Fibroblast of upper back skin (primary cell): Measurements from ENCODE around the gene CDKAL1.
A peak's percentile ranks its signal among the peaks of the same experiment; 100 is the strongest.
"Not testable (repeated sequence)": the region's sequence is repeated elsewhere in the genome, so short reads cannot be mapped to it uniquely, and the experiment has no call there.

Experiments
- DNase-seq: peaks from one replicate; pipeline ENCODE4 v3.0.0-alpha.2; 2013

CDKAL1 gene

GRCh38 chr6:21045135-21045700 lies 511.0 kb downstream of the CDKAL1 start:
- peak; percentile 13 for DNase-seq

- DNase-seq = peak; percentile 11
Observed at GRCh38 chr6:21046276-21046675, 512.0 kb downstream of the CDKAL1 start.

- DNase-seq = no peak
Observed at GRCh38 chr6:21048047-21048446, 513.8 kb downstream of the CDKAL1 start.

- no peak for DNase-seq
Observed at GRCh38 chr6:21049148-21049547, 514.9 kb downstream of the CDKAL1 start.

DNA sequence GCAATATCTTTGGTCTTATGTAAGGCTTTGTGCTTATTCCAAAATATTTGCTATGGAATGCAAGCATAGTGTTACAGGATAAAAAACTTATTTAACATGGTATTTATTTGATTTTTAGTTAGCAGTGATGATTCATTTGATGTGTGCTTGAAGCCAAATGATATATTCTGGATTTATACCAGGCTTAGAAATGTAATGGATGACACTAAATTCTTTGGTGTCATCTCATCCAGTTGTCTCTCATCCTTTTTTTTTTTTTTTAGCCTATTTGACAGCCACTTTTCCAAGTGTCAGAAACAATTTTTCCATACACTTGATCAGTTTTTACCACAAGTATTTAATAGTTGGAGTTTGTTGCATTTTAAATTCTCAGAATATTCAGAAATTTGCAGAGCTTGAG lies 515.3 kb downstream of the CDKAL1 start:
- peak; percentile 60 for DNase-seq

GRCh38 chr6:21050935-21051334 lies 516.7 kb downstream of the CDKAL1 start:
- DNase-seq = no peak

DNA sequence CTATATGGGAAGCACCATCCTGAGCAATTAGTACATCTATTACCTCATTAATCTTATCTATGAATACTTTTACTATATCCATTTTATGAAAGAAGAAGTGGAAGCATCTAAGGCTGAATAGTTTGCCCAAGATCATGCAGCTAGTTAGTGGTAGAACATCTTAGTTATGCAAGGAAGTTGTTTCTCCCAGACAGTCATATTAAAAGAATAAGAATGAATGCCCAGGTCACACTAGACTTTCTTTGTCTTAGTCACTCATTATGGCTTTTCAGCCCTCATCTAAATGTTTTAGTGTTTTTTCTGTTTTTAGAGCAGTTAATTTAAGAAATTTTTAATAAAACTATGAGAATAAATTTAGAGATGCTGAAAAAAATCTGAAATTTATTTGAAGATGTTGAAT lies 517.5 kb downstream of the CDKAL1 start:
- DNase-seq = no peak

- DNase-seq = no peak
Observed at GRCh38 chr6:21053612-21054011, 519.4 kb downstream of the CDKAL1 start.

DNA sequence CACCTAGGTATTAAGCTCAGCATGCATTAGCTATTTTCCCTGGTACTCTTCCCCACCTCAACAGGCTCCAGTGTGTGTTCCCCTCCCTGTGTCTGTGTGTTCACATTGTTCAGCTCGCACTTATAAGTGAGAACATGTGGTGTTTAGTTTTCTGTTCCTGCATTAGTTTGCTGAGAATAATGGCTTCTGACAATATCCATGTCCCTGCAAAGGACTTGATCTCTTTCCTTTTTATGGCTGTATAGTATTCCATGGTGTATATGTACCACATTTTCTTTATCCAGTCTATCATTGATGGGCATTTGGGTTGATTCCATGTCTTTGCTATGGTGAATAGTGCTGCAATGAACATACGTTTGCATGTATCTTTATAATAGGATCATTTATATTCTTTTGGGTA lies 521.2 kb downstream of the CDKAL1 start:
- DNase-seq = not testable (repeated sequence)

- DNase-seq = no peak
Observed at GRCh38 chr6:21061892-21062291, 527.6 kb downstream of the CDKAL1 start.

- DNase-seq = peak; percentile 61
Observed at GRCh38 chr6:21064756-21065340, 530.6 kb downstream of the CDKAL1 start.

- DNase-seq = no peak
Observed at GRCh38 chr6:21067521-21067920, 533.3 kb downstream of the CDKAL1 start.

GRCh38 chr6:21070620-21071019 lies 536.4 kb downstream of the CDKAL1 start:
- no peak for DNase-seq

DNA sequence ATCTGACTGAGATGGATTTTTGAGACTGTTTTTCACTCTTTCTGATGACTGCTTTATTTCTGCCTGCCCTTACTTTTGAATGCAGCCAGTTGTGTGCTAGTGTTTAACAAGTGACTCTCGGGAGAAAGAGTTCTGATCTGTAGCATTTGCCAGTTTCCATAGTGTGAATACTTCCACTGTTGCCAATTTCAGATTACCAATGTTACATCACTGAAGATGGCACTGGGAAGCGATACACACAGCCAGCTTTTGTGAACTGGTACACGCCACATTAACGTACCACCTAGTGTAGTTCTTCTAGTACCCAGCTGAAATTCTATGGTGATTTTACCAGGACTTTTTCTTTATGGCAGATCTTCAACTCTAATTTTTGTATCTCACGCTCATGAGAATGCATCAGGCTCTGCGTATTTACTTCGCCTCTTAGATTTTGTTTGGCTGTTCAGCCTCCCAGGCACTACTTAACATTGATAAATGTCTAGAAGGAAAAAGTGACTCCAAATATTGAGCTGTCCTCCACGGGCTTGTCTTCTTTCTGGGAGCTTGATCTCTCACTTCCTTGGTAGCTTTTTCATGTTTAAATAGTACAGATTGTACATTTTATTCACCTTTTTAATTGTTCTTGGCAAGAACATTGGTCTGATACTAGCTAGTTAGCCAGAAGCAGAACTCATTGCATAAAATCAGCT lies 537.7 kb downstream of the CDKAL1 start:
- no peak for DNase-seq

DNA sequence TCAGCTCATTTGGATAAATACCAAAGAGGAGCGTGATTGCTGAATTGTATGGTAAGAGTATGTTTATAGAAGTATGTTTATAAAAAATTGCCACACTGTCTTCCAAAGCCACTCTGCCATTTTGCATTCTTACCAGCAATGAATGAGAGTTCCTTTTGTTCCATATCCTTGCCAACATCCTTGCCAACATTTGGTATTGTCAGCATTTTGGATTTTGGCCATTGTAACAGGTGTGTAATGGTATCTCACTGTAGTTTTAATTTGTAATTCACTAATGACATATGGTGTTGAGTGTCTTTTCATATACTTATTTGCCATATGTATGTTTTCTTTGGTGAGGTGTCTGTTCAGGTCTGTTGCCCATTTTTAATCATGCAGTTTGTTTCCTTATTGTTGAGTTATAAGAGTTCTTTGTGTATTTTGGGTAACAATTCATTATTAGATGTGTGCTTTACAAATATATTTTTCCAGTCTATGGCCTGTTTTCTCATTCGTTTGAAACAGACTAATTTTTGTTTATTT lies 539.1 kb downstream of the CDKAL1 start:
- no peak for DNase-seq

GRCh38 chr6:21074484-21074883 lies 540.2 kb downstream of the CDKAL1 start:
- DNase-seq = no peak

- DNase-seq = peak; percentile 32
Observed at GRCh38 chr6:21075986-21076385, 541.7 kb downstream of the CDKAL1 start.

- DNase-seq = no peak
Observed at GRCh38 chr6:21078497-21078896, 544.2 kb downstream of the CDKAL1 start.

GRCh38 chr6:21079468-21080048 lies 545.3 kb downstream of the CDKAL1 start:
- peak; percentile 56 for DNase-seq

GRCh38 chr6:21080221-21080620 lies 546.0 kb downstream of the CDKAL1 start:
- no peak for DNase-seq

DNA sequence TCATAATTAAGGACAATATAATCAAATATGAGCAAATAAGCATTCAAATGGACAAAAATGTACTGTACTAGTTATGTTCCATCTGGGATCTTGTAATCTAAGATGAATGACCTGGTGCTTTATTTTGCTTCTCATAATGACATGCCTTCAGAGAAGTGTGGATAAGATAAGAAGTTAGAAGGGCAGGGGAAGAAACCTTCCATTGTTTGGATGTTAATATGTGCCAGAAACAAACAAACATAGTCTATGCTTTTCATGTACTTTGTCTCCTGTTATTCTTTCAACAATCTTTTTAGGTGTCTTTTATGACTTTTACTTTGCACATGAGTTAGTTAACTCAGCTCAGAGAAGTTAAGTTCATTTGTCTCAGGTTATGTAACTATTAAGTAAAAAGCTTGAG lies 547.8 kb downstream of the CDKAL1 start:
- no peak for DNase-seq

- DNase-seq = no peak
Observed at GRCh38 chr6:21083708-21084107, 549.5 kb downstream of the CDKAL1 start.

- peak; percentile 80 for DNase-seq
Observed at GRCh38 chr6:21084656-21085055, 550.4 kb downstream of the CDKAL1 start.

GRCh38 chr6:21085211-21085610 lies 551.0 kb downstream of the CDKAL1 start:
- no peak for DNase-seq
